Left ventricle myocardium superior (tissue), 1 donor: ENCODE results near the gene HAVCR2. TPM values are rescaled to one million over a fixed set of nuclear protein-coding genes. Genes with fewer than 3 reads are reported as not detected.

Experiments used
- ATAC-seq: fragments of 200-7000 bp; cut with Tn5 transposase; one replicate; pipeline ENCODE4 v1.9.1; 2020; ENCODE audit warnings: mild to moderate bottlenecking, moderate library complexity
- DNase-seq: peaks from one replicate; pipeline ENCODE4 v3.0.0-alpha.2; 2020
- intact Hi-C: fragments of 100-400 bp; cut with micrococcal nuclease; formaldehyde crosslinking; loops from one replicate; pipeline ENCODE4 v1.11.0; 2022
- long read RNA-seq: library from polyadenylated mRNA; unstranded; transcript quantifications from one replicate; pipeline ENCODE4 v2.0.0, GENCODE V29; 2021
- total RNA-seq: library from RNA; stranded (reverse); fragmentation: NEBNext Ultra II Directional; extraction: Animal tissue kit (Norgen Biotek cat#: 25700); gene quantifications from one replicate; pipeline ENCODE4 v1.2.1, GENCODE V29; 2021
- donor health status: DM: no; HTN: yes; CAD: no; lungs with severe emphysema.

The HAVCR2 gene
- total RNA-seq = 2.8 TPM
- long read RNA-seq, partial matches to known transcripts = 0 of 3 reads
- long read RNA-seq, other reads (novel, unspliced or antisense) = 0 of 3 reads

- DNase-seq (peak; percentile 37), ATAC-seq (peak; percentile 64)
- intact Hi-C loops = no loop called here
Measured at GRCh38 chr5:157108976-157109375, at the start of gene HAVCR2. Gene HAVCR2 (minus strand): TSS chr5:157109044. CDS start chr5:157108983, 61 bp downstream.

DNA sequence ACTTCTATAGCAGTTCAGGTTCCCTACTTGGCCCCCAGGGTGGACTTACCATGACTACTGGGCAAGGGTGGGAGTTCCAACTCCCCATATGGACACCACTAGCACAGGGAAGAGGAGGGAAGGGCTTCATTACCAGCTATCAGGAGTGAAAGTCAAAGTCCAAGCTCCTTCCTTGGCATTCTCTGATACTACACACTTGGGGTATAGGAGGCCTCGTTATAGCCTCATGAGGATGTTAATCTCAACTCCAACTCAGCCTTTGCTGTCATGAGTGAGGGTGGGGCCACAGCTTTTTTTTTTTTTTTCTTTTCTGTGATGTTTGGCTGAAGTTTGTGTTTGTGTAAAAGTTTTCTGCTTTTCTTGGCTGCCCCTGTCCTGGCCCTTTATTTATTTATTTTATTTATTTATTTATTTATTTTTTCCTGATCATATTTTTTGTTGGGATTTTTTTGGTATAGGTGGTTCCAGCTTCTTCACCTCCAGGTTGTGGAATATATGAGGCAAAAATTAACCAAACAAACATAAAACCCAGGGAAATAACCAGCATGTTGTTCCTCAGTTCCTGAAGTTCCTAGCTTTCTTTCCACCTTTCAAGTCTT lies 48.5 kb upstream of the HAVCR2 start:
- DNase-seq = no peak
- ATAC-seq = no peak
- intact Hi-C loops = no loop called here

- intact Hi-C loops = no loop called here
- DNase-seq (no peak), ATAC-seq (no peak)
Measured at GRCh38 chr5:157155297-157155696, 46.5 kb upstream of the HAVCR2 start.

DNA sequence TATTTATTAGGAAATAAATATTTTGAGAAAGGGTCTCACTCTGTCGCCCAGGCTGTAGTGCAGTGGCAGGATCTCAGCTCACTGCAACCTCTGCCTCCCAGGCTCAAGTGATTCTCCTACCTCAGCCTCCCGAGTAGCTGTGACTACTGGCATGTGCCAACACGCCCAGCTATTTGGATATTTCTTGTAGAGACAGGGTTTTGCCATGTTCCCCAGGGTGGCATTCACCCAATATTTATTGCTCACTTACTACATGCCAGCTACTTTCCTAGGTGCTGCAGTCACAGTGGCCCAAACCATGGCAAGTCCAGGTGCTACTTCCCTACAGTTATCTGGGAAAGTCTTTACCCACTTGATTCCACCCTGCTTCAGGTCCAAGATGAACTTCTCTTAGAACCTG lies 42.2 kb upstream of the HAVCR2 start:
- DNase-seq (no peak), ATAC-seq (no peak)
- intact Hi-C loops = no loop called here

DNA sequence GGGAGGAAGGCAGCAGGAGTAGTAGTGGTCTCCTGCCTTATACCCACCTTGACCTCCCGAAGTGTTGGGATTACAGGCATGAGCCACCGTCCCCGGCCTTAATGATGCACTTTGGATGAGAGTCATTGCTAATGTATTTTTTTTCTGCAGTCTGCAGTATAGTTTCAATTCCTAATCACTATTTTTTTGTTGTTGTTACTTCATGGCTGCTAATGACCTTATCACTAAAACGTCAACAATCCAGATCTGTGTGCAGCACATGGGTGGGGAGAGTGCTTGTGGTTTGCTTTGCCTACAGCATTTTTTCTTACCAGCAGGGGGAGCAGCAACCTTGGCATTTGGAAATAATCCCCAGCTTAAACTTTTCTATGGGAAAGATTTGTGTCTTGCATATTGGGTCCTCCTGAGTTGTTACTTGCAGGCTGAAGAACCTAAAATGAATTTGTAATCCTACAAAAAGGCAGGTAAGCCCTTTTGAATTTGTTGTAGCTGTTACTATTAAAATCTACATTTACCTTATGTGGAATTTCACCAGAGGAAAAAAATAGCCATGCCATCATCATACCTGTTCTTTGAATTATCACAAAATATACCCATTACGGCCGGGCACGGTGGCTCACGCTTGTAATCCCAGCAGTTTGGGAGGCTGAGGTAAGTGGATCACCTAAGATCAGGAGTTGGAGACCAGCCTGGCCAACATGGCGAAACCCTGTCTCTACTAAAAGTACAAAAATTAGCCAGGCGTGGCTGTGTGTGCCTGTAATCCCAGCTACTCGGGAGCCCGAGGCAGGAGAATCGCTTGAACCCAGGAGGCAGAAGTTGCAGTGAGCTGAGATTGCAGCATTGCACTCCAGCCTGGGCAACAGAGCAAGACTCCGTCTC lies 40.1 kb upstream of the HAVCR2 start:
- intact Hi-C loops = loop anchor here (5.0 kb wide), 1 partner anchor 163 kb away; no protein-coding TSS in a partner anchor
- DNase-seq (no peak), ATAC-seq (peak; percentile 78)

DNA sequence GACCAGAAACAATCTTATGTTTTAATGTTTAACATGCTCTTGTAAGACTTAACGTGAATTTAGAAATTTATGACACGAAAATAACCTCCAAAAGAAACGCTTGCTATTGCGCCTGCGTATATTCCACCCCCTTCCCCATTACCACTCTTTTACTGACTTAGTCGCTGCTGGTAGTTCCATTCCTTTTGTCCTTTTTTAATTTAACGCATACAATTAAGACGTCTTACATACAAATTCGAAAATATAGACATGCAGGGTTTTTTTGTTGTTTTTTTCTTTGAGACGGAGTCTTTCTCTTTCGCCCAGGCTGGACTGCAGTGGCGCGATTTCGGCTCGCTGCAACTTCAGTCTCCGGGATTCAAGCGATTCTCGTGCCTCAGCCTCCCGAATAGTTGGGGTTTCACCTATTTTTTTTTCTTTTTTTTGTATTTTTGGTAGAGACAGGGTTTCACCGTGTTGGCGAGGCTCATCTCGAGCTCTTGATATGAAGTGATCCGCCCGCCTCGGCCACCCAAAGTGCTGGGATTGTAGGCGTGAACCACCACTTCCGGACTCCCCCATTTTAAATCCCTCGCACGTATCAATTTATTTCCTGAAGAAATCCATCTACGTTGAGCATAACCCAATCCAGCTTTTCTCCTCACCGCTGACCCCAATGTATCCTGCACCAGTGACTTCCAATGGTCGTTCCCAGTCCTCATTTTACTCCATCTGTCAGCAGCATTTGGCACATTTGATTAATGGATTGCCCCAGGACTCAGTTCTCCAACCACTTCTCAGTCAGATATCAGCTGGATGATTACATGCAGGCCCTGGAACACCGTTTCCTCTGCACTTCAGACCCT lies 34.5 kb upstream of the HAVCR2 start:
- DNase-seq (peak; percentile 72), ATAC-seq (peak; percentile 73)
- intact Hi-C loops = no loop called here

DNA sequence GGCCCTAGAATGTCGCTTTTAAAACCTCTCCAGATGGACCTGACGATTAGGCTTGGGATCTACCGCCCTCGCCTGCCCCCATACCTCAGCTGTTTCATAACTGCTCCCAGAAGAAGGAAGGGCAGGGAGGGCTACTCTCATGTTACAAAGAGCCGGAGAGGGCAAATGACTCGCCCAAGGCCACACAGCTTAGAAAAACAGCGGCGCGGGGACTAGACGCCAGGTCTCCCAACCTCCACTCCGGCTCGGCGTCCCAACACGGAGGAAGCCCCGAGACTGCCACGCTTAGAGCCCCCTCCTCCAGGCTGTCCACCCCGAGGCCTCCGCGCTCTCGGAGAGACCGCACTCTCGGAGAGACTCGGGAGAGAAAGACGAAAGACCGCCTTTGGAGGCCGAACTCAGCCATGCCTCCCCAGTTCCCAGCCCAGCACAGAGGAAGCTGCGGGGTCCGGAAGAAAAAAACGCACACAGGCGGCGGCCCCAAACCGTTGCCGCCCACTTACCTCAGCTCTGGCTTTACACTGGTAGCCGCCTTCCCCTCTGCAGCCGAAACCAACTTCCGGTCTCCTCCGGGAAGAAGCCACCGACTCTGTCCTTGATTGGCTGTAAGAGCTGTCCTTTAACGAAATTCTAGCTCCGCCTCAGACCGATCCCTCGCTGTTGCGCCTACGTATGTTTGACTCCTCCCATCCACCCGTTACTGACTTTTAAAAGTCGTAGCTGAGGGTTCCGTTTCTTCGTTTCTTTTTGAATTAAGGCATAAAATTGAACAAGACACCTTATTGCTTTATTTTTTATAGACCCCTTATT lies 33.7 kb upstream of the HAVCR2 start, which contains the start of gene MED7:
MED7 (minus strand) TSS at position 549 of the 810 bp plus-strand sequence. CDS start 3,434 bp downstream, outside the sequence.
- intact Hi-C loops = no loop called here
- DNase-seq = peak; percentile 90
- ATAC-seq = peak; percentile 98

DNA sequence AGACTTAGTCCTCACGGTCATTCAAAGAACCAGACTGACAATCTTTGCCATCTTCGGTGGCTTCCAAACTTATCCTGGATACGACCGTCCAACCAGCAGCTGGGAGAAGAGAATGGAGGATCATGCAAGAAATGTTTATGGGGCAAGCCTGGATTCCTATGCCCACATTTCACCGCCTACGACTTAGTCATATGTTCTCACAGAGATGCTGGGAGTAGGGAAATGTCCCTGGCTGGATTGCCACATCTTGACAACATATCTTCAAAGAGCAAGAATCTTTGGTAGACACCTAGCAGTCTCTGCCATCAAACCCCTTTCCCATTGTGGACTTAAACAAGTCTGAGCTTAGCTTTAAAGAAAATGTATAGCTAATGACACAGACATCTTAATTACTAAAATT lies 28.8 kb upstream of the HAVCR2 start:
- DNase-seq (no peak), ATAC-seq (no peak)
- intact Hi-C loops = no loop called here

GRCh38 chr5:157132281-157132612 lies 23.4 kb upstream of the HAVCR2 start:
- DNase-seq = no peak
- no peak for ATAC-seq
- intact Hi-C loops = no loop called here

DNA sequence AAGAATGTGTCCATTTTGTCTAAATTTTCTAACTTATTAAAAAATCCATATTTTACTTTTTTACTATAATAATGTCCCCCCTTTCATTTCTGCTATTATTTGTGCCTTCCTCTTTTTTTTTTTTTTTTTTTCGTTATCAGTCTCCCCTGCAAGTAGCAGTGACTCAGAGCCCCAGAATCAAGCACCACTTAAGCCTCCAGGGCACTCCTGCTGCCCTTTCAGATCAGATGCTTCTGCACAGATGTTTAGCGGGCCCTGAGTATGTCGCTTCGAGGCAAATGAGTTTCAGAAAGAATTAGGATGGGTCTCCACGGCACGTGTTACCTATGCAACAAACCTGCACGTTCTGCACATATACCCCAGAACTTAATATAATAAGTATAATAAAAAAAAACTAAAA lies 22.1 kb upstream of the HAVCR2 start:
- intact Hi-C loops = no loop called here
- peak; percentile 70 for ATAC-seq
- no peak for DNase-seq

GRCh38 chr5:157121709-157122108 lies 12.9 kb upstream of the HAVCR2 start:
- intact Hi-C loops = no loop called here
- DNase-seq (no peak), ATAC-seq (no peak)

- ATAC-seq = no peak
- intact Hi-C loops = no loop called here
- DNase-seq = no peak
Measured at GRCh38 chr5:157120102-157120501, 11.3 kb upstream of the HAVCR2 start.

GRCh38 chr5:157116483-157116954 lies 7.7 kb upstream of the HAVCR2 start:
- DNase-seq (no peak), ATAC-seq (no peak)
- intact Hi-C loops = no loop called here

GRCh38 chr5:157115502-157115901 lies 6.7 kb upstream of the HAVCR2 start:
- intact Hi-C loops = no loop called here
- DNase-seq (no peak), ATAC-seq (peak; percentile 85)

- intact Hi-C loops = no loop called here
- ATAC-seq (peak; percentile 12), DNase-seq (no peak)
Measured at GRCh38 chr5:157115012-157115411, 6.2 kb upstream of the HAVCR2 start.

- ATAC-seq (peak; percentile 35), DNase-seq (no peak)
- intact Hi-C loops = no loop called here
Measured at GRCh38 chr5:157113002-157113401, 4.2 kb upstream of the HAVCR2 start.

GRCh38 chr5:157109744-157110143 lies 900 bp upstream of the HAVCR2 start:
- ATAC-seq (peak; percentile 39), DNase-seq (no peak)
- intact Hi-C loops = no loop called here

DNA sequence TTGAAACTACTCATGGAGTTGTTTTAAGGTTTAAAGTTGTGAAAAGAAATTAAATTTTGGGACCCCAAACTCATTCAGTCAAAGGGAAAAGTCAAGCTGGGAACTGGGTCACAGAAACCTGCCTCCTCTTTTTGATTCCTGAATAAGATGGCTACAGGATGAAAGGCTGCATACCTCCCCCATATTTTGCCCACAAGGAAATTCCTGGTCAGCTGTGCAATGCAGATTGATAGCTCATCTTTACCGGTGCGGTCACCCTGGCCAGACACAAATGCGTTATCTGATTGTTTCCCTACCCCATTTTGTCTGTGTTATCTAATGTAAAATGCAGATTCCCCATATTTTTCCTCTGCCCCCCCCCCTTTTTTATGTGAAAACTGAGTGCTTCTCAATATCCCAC lies 1.3 kb downstream of the HAVCR2 start:
- intact Hi-C loops = no loop called here
- no peak for ATAC-seq
- no peak for DNase-seq
